ENCODE results near the gene LRRC63. TPM values are rescaled to one million over a fixed set of nuclear protein-coding genes. Genes with fewer than 3 reads are reported as not detected.

The LRRC63 gene
- total and polyA plus RNA-seq, 9 of the 15 experiments (the other 6 are each of a cell fraction or from before 2014, with no cell fraction given): 0.07 to 0.41 (median 0.24) TPM; not detected in 1

GRCh38 chr13:46297361-46297811 lies 85.7 kb downstream of the LRRC63 start:
- DNase-seq (ENCODE audit: extremely low read depth in 1 of 4, low spot score in 3 of 4): no peak
- Histone ChIP-seq H3K4me3 (no peak overlapping the region), H4K20me1 (replicated peaks; ENCODE audit: control insufficient read depth, insufficient read depth, low read length) (no peaks in the 10 kb centered on the region), H3K27ac (ENCODE audit: extremely low read depth, low read depth, low read length) (peak overlapping the region; percentile 10; the same call in 1 of the 3 replicates), H3K4me2 (ENCODE audit: insufficient read depth, low read length) (peak overlapping the region; percentile 8; the same call in 1 of the 2 replicates), H3K27me3 (ENCODE audit: control insufficient read depth in 2 of 2, insufficient read depth in 2 of 2, low read length in 2 of 2) (no peaks in the 10 kb centered on the region), H2AFZ (ENCODE audit: low read depth, low read length) (no peak overlapping the region; the same call in 1 of the 2 replicates), H3K79me2 (ENCODE audit: control insufficient read depth, insufficient read depth, low read length) (no peaks in the 10 kb centered on the region), H3K9me1 (ENCODE audit: control insufficient read depth, insufficient read depth, low read length) (no peaks in the 10 kb centered on the region), H3K4me1 (replicated peaks in 1 of 2; ENCODE audit: control insufficient read depth in 2 of 2, insufficient read depth in 2 of 2, low read length in 2 of 2) (peaks cover 0 to 26% of the 10 kb centered on the region in 2 experiments; a peak in 3 of 5 replicates), H3K9ac (ENCODE audit: insufficient read depth in 1 of 2, low read depth in 2 of 2, low read length in 2 of 2) (no peak overlapping the region), H3K9me3 (replicated peaks; ENCODE audit: control insufficient read depth, insufficient read depth, low read depth, low read length) (no peaks in the 10 kb centered on the region), H3K36me3 (ENCODE audit: control insufficient read depth, insufficient read depth, low read length) (no peaks in the 10 kb centered on the region)
- WGBS (ENCODE audit: insufficient coverage, low coverage, missing lambda C conversion rate): 4% methylated on average over 3 of the region's 3 CpGs
- TF ChIP-seq HDAC2 (IDR thresholded peaks at IDR 0.05) (no peak), C11orf30 (IDR thresholded peaks at IDR 0.05; ENCODE audit: low read depth) (peak; percentile 29; the same call in 1 of the 2 replicates), MEIS2 (IDR thresholded peaks at IDR 0.05; ENCODE audit: partially characterized antibody) (peak; percentile 16), POLR2H (tag; IDR thresholded peaks at IDR 0.05; ENCODE audit: low read depth) (peak; percentile 22; the same call in 1 of the 2 replicates), ZNF584 (CRISPR knock-in tag; IDR thresholded peaks at IDR 0.05; ENCODE audit: low read depth) (0 out of 2 replicates have a peak, but pooled peaks have one; percentile 4), GABPA (tag; conservative IDR thresholded peaks at IDR 0.05; ENCODE audit: low read depth) (0 out of 2 replicates have a peak, but pooled peaks have one; percentile 33), ZNF316 (IDR thresholded peaks at IDR 0.05) (peak; percentile 72), CXXC5 (CRISPR knock-in tag; IDR thresholded peaks at IDR 0.05) (0 out of 2 replicates have a peak, but pooled peaks have one; percentile 2), SMAD4 (CRISPR knock-in tag; conservative IDR thresholded peaks at IDR 0.05) (0 out of 2 replicates have a peak, but pooled peaks have one; percentile 0), U2AF2 (optimal IDR thresholded peaks at IDR 0.05; ENCODE audit: low read depth, low read length) (no peak), PHF20 (IDR thresholded peaks at IDR 0.05; ENCODE audit: partially characterized antibody) (no peak), NR2C1 (IDR thresholded peaks at IDR 0.05) (no peak), NR2C1 (tag; IDR thresholded peaks at IDR 0.05) (peak; percentile 33; the same call in 1 of the 2 replicates), NR2C2 (CRISPR knock-in tag; IDR thresholded peaks at IDR 0.05) (no peak), NR2C2 (tag; IDR thresholded peaks at IDR 0.05) (peak; percentile 39; the same call in 1 of the 2 replicates)
- ChIA-PET CTCF (ENCODE audit: low intra/inter-chr PET ratio) (no interaction called here), POLR2A (interaction anchor here (1.1 kb wide), 1 partner anchor 47 kb away, joined by 3 read pairs; no protein-coding TSS in a partner anchor)
- ATAC-seq: peak; percentile 67
- in situ Hi-C loops (cut with MboI) (loop anchor here (10.0 kb wide), 1 partner anchor 143 kb away; no protein-coding TSS in a partner anchor), intact Hi-C loops (cut with micrococcal nuclease) (no loop called here)
- BruUV-seq (replicated peaks): no TSS peak
- no peak for FAIRE-seq

Data from K562 (cell line).